Heart left ventricle (tissue), 13 donors: Measurements from ENCODE around the gene SPC24.

Experiments used
- CTCF ChIP-seq, 12 donors: fragments of 200-600 bp; sonication (generic) in 4 of 12; IDR thresholded peaks; one replicate each; pipeline versions ENCODE4 v1.5.0 to v1.8.0; 2018 to 2022; ENCODE audit warnings: antibody characterized with exemption in 12 of 12, mild to moderate bottlenecking in 5 of 12
- POLR2A ChIP-seq, 2 donors: fragments of 450-650 bp; IDR thresholded peaks; one replicate each; pipeline ENCODE4 v1.6.1; 2017; ENCODE audit warnings: antibody characterized with exemption in 2 of 2, mild to moderate bottlenecking in 2 of 2, moderate library complexity in 2 of 2
- donor health status: ischemic (EF 13 %, LVEDD 7.1; RV severe dilation, severe dysfunction).
- donor health status: DM: no; HTN: yes; CAD: no.
- donor health status: DM: no; HTN: no; CAD: no.
- donor health status: ischemic (EF 25% LVEDD 6.9; RV normal size, moderate dysfunction).
- donor health status: ischemic (EF 25% LVEDD 5.7; RV mildly dilated, moderate dysfunction).
- donor health status: ischemic (EF 35%, LVEDD 5.7; RV mildly dilated, moderate dysfunction).
- donor health status: nonischemic (EF 11% LVEDD 7.7; RV severe dilation, severe dysfunction).
- donor health status: DM: yes; HTN: yes; CAD: no.
- donor health status: PGD.
- donor health status: ischemic (EF 29% LVEDD 5.4; RV normal size, mild dysfunction).
- donor health status: nonischemic (EF 23%, LVEDD 6.1; RV moderate dilation, normal function).

GRCh38 chr19:11115895-11116446 lies 39.6 kb downstream of the SPC24 start:
- TF ChIP-seq CTCF (IDR thresholded peaks at IDR 0.05) (no peak), POLR2A (IDR thresholded peaks at IDR 0.05) (no peak)
